Measurements from ENCODE around the gene NXNL1. TPM values are rescaled to one million over a fixed set of nuclear protein-coding genes. Genes with fewer than 3 reads are reported as not detected.

The NXNL1 gene
- total RNA-seq, 1 donor from 2014 or later: not detected

DNA sequence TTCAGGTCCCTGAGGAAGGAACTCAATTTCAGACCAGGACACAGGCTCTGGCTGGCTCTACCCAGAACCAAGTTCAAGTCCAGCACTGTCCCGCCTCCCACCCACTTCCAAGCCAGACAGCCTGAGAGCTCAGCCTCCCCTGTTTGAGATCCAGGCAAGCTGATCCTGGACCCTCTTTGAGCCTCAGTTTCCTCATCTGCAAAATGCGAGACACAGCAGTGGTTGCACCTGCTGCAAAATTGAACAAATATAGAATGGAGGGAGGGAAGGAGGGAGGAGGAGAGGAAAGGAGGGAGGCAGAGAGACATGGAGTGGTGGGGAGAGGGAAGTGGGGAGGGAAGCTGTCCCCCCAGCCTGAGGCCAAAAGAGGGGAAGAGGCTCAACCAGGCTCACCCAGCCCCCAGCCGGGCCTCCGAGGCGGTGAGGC, 13.0 kb downstream of the NXNL1 start:
- TF ChIP-seq, protein P1, sequence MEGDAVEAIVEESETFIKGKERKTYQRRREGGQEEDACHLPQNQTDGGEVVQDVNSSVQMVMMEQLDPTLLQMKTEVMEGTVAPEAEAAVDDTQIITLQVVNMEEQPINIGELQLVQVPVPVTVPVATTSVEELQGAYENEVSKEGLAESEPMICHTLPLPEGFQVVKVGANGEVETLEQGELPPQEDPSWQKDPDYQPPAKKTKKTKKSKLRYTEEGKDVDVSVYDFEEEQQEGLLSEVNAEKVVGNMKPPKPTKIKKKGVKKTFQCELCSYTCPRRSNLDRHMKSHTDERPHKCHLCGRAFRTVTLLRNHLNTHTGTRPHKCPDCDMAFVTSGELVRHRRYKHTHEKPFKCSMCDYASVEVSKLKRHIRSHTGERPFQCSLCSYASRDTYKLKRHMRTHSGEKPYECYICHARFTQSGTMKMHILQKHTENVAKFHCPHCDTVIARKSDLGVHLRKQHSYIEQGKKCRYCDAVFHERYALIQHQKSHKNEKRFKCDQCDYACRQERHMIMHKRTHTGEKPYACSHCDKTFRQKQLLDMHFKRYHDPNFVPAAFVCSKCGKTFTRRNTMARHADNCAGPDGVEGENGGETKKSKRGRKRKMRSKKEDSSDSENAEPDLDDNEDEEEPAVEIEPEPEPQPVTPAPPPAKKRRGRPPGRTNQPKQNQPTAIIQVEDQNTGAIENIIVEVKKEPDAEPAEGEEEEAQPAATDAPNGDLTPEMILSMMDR (IDR thresholded peaks at IDR 0.05; ENCODE audit: insufficient read depth, low read length, severe bottlenecking): no peak
- no peaks in the 10 kb centered on the region for H3K36me3 ChIP-seq (ENCODE audit: control insufficient read depth, insufficient read depth, low read length)
- H3K4me3 ChIP-seq (ENCODE audit: low read depth, low read length): no peak overlapping the region
- no peak for DNase-seq (ENCODE audit: low read depth)
- peak; percentile 40 for FAIRE-seq
- no peaks in the 10 kb centered on the region for H3K27me3 ChIP-seq (ENCODE audit: control insufficient read depth, insufficient read depth, low read length)

- TF ChIP-seq, protein P1 (IDR thresholded peaks at IDR 0.05; ENCODE audit: insufficient read depth, low read length, severe bottlenecking): no peak
- DNase-seq (ENCODE audit: low read depth): no peak
- FAIRE-seq: no peak
- H3K4me3 ChIP-seq (ENCODE audit: low read depth, low read length): no peak overlapping the region
- H3K36me3 ChIP-seq (ENCODE audit: control insufficient read depth, insufficient read depth, low read length): no peaks in the 10 kb centered on the region
- H3K27me3 ChIP-seq (ENCODE audit: control insufficient read depth, insufficient read depth, low read length): no peaks in the 10 kb centered on the region
These were observed 15.1 kb downstream of the NXNL1 start for GRCh38 chr19:17445526-17446165.

DNA sequence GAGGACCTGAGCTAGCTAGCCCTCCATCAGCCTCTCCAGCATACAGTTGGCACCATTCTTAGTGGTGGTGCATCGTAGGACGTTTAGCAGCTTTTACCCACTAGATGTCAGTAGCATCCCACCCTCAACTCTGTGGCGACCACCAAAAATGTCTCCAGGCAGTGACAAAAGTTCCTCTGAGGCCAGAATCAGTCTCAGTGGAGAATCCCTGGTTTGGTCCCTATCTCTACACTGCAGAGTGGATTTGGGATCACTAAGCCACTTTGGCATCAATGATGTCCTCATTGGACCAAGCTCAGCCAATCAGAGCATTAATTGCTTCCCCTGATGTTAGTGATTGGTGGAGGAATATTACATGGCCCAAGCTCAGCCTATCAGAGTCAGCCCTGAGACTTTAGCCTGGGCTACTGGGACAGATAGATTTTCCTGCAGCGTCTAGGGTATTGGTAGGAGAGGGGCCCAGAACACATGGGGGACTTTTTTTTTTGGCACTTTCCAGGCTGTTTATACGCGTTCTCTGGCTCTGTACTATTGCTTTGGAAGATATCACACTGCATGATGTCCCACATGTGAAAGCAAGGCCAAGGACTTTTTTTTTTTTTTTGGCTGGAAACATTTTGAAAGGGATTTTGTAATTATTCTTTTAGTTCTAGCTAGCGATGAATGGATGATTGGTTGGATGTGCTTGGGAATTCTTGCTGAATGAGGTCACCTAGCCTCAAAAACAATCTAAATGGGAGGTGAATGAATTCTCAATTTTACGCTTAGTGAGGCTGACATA, 19.3 kb downstream of the NXNL1 start:
- no peak for DNase-seq (ENCODE audit: low read depth)
- H3K27me3 ChIP-seq (ENCODE audit: control insufficient read depth, insufficient read depth, low read length): no peaks in the 10 kb centered on the region
- TF ChIP-seq, protein P1 (IDR thresholded peaks at IDR 0.05; ENCODE audit: insufficient read depth, low read length, severe bottlenecking): peak; percentile 57
- no peak for FAIRE-seq
- no peak overlapping the region for H3K4me3 ChIP-seq (ENCODE audit: low read depth, low read length)
- H3K36me3 ChIP-seq (ENCODE audit: control insufficient read depth, insufficient read depth, low read length): no peaks in the 10 kb centered on the region

GRCh38 chr19:17436874-17437267, 23.9 kb downstream of the NXNL1 start:
- Histone ChIP-seq H3K4me3 (ENCODE audit: low read depth, low read length) (no peak overlapping the region), H3K27me3 (ENCODE audit: control insufficient read depth, insufficient read depth, low read length) (no peaks in the 10 kb centered on the region), H3K36me3 (ENCODE audit: control insufficient read depth, insufficient read depth, low read length) (no peaks in the 10 kb centered on the region)
- FAIRE-seq: peak; percentile 83
- DNase-seq (ENCODE audit: low read depth): no peak
- TF ChIP-seq, protein P1 (IDR thresholded peaks at IDR 0.05; ENCODE audit: insufficient read depth, low read length, severe bottlenecking): no peak

GRCh38 chr19:17436094-17436873, 24.4 kb downstream of the NXNL1 start:
- Histone ChIP-seq H3K27me3 (ENCODE audit: control insufficient read depth, insufficient read depth, low read length) (no peaks in the 10 kb centered on the region), H3K4me3 (ENCODE audit: low read depth, low read length) (no peak overlapping the region), H3K36me3 (ENCODE audit: control insufficient read depth, insufficient read depth, low read length) (no peaks in the 10 kb centered on the region)
- FAIRE-seq (no peak), DNase-seq (ENCODE audit: low read depth) (no peak)
- TF ChIP-seq, protein P1 (IDR thresholded peaks at IDR 0.05; ENCODE audit: insufficient read depth, low read length, severe bottlenecking): no peak

Data from bronchial epithelial cell (primary cell).